AG10803 (cell line): Measurements from ENCODE around the gene CFAP46.
"Not testable (repeated sequence)": the region's sequence is repeated elsewhere in the genome, so short reads cannot be mapped to it uniquely, and the experiment has no call there.

Experiments
- DNase-seq: peaks from one replicate; pipeline ENCODE4 v3.0.0; 2010; ENCODE audit warnings: low read depth
- H3K4me3 ChIP-seq: 2 replicates; pipeline ENCODE4 v1.5.1; 2011; ENCODE audit warnings: mild to moderate bottlenecking, low read length, control low read depth
- TF ChIP-seq, protein P1 (sequence below): conservative IDR thresholded peaks from 2 replicates; pipeline ENCODE4 v1.5.1; 2011; ENCODE audit warnings: mild to moderate bottlenecking, low read length, control low read depth, inconsistent platforms

The CFAP46 gene

DNA sequence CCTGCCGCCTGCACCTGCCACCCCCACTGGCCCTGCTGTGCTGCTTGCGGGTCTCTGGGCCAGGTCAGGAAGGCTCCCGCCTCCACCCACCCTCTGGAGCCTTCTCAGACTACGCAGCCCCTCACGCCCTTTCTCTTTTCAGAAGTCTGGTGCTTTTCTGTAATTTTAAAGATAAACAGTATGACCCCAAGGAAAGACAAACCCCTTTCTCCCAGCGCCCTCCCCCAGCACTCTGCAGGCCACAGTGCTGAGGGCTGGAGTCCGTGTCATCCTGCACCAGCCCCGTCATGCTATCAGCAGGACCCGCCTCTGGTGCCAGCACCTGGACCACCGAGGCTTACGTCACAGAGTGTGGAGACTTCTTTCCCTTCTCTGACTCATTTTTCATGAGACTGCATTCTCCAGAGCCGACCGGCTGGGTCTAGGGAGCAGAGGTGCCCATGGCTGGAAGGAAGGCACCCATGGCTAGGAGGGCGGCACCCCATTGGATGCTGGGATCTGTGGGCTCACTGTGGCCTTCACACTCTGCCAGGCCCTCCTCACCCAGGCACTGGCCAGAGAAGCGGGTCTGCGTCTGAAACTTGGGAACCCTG lies 53.4 kb downstream of the CFAP46 start:
- TF ChIP-seq, protein P1, sequence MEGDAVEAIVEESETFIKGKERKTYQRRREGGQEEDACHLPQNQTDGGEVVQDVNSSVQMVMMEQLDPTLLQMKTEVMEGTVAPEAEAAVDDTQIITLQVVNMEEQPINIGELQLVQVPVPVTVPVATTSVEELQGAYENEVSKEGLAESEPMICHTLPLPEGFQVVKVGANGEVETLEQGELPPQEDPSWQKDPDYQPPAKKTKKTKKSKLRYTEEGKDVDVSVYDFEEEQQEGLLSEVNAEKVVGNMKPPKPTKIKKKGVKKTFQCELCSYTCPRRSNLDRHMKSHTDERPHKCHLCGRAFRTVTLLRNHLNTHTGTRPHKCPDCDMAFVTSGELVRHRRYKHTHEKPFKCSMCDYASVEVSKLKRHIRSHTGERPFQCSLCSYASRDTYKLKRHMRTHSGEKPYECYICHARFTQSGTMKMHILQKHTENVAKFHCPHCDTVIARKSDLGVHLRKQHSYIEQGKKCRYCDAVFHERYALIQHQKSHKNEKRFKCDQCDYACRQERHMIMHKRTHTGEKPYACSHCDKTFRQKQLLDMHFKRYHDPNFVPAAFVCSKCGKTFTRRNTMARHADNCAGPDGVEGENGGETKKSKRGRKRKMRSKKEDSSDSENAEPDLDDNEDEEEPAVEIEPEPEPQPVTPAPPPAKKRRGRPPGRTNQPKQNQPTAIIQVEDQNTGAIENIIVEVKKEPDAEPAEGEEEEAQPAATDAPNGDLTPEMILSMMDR: no peak
- no peak for DNase-seq
- H3K4me3 ChIP-seq: no peak overlapping the region

DNA sequence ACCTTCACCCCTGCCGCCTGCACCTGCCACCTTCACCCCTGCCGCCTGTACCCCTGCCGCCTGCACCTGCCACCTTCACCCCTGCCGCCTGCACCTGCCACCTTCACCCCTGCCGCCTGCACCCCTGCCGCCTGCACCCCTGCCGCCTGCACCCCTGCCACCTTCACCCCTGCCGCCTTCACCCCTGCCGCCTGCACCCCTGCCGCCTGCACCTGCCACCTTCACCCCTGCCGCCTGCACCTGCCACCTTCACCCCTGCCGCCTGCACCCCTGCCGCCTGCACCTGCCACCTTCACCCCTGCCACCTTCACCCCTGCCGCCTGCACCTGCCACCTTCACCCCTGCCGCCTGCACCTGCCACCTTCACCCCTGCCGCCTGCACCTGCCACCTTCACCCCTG lies 53.9 kb downstream of the CFAP46 start:
- not testable (repeated sequence) for H3K4me3 ChIP-seq, DNase-seq

DNA sequence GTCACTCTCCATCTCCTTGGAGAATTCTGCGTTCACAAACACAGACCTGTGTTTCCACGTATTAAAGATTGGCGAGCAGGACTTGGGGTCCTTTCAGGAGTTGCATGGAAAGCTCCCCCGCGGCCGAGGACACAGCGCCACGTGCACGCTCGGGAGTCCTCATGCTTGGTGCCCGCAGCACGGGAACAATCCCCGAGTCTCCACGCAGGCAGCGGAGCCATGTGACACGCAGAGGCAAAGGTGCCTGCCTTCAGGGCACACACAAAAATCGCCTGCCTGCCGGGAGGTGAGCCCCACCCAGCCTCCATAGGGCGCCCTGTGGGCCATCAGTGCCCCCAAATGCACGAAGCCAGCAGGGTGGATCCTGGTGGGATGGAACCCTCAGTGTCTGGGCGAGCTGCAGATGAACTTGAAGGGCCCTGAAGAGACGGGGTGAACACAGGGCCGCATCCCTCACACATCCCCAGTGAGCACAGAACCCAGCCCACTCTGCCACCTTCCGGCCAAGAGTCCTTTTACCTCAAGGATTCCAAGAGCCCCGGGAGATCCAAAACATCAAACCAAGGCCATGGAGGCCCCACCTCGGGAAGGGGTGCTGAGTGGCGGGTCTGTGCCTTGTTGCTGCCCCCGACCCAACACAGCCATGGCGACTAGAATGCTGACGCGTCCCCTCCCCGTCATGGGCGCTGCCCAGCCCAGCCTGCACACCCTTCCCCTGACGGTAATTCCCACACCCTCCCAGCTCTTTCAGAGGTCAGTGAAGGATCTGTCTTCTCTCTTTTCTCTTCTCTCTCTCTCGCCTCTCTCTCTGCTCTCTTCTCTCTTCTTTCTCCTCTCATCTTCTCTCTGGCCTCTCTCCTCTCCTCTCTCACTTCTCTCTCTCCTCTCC lies 55.9 kb downstream of the CFAP46 start:
- DNase-seq: no peak
- TF ChIP-seq, protein P1: no peak; the same call in 1 of the 2 replicates

DNA sequence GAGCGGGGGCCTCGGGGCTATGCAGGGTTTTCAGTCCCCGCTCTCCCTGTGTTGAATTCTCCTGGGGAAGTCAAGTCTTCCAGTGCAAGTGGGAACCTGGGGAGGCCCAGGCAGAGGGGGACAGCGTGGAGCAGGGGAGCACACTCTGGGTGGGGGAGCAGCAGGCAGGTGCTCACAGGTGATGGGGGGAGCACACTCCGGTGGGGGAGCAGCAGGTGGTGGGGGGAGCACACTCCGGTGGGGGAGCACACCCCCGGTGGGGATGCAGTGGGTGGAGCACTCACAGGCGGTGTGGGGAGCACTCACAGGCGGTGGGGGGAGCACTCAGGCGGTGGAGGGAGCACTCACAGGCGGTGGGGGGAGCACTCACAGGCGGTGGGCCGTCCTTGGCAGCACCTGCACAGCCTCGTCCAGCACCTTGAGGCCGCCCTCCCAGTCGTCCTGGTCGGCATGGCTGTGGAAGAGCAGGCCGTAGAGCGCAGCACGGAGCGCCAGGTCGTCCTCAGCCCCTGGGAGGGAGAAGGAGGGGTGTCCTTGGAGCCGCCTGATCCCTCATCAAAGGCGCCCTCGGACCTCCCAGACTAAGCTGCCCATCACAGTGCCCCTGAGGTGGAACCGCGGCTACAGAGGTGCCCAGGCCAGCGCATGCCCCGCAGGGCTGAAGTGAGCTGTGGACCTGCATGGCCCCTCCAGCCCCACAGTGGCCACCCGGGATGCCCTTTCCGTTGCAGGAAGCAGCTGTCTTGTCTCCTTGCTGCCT lies 56.7 kb downstream of the CFAP46 start:
- H3K4me3 ChIP-seq: no peak overlapping the region
- no peak for DNase-seq
- TF ChIP-seq, protein P1: no peak

More for the DNA sequence above, 55.9 kb downstream of the CFAP46 start:
- H3K4me3 ChIP-seq: no peak overlapping the region

DNA sequence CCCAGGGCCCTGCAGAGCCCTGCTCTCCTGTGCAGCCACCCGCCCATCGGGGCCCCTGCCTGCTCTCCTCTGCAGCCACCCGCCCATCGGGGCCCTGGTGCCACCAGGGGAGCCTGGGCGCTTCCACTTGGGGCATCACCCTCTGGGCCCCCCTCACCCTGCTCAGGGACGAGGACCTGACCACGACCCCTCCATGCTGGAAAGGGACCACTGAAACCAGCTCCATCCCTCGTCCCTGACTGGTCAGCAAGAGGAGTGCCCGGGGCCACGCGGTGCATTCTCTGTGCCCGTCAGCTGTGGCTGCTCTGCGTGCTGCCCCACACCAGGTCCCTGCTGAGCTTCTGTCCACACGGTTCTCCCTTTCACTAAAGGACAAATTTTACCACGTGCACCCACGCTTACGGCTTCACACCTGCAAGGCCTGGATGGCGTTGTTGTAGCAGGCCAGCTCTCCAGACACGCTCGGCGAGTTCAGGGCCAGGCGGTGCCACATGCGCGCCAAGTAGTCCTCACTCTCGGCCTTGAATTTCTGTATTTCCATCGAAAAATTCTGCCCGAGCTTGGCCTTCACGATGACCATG lies 57.6 kb downstream of the CFAP46 start:
- no peak for DNase-seq
- no peak overlapping the region for H3K4me3 ChIP-seq
- TF ChIP-seq, protein P1: no peak

DNA sequence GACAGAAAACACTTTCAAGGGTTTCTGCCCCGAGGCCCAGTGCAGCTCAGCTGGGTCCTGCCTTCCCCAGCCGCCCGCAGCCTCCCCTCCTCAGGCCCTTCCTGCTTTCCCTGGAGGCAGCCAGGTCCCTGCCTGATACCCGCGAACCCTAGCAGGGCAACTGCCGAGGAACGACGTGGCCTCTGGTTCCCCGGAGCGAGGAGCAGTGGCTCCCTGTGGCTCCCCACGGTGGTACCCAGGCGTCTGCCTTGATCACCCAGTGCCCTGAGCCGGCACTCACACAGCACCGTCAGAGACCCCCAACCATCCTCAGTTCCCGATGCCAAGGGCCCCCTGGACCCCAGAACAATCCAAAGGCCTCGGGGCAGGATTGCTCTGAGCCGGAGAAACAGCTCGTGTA lies 58.3 kb downstream of the CFAP46 start:
- no peak for DNase-seq
- TF ChIP-seq, protein P1: no peak
- H3K4me3 ChIP-seq: no peak overlapping the region

DNA sequence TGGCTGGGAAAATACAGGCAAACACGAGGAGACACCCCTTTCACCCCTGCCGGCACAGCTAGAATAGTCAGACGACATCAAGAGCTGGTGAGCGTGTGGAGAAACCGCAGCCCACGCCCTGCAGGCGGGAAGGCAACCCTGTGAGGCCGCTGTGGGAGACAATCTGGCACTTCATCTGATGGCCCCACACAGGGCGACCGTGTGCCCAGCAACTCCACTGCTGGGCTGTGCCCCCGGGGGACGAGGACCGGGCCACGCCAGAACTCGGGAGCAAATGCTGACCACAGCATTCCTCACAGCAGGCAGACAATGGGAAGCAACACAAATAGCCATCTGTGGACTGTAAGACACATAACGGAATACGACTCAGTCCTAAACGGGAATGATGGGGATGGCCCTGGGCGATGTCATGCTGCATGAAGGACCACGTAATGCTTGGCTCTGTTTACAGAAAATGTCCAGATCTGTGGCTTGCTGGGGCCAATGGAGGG lies 58.9 kb downstream of the CFAP46 start:
- no peak overlapping the region for H3K4me3 ChIP-seq
- TF ChIP-seq, protein P1: no peak
- no peak for DNase-seq
